GM21367 (cell line): Measurements from ENCODE around the gene OLFM1.

Source experiments
- ATAC-seq: cut with Tn5 transposase; IDR thresholded peaks from one replicate; pipeline ENCODE4 v1.9.1; 2021; ENCODE audit not compliant: unreplicated experiment

OLFM1 gene

DNA sequence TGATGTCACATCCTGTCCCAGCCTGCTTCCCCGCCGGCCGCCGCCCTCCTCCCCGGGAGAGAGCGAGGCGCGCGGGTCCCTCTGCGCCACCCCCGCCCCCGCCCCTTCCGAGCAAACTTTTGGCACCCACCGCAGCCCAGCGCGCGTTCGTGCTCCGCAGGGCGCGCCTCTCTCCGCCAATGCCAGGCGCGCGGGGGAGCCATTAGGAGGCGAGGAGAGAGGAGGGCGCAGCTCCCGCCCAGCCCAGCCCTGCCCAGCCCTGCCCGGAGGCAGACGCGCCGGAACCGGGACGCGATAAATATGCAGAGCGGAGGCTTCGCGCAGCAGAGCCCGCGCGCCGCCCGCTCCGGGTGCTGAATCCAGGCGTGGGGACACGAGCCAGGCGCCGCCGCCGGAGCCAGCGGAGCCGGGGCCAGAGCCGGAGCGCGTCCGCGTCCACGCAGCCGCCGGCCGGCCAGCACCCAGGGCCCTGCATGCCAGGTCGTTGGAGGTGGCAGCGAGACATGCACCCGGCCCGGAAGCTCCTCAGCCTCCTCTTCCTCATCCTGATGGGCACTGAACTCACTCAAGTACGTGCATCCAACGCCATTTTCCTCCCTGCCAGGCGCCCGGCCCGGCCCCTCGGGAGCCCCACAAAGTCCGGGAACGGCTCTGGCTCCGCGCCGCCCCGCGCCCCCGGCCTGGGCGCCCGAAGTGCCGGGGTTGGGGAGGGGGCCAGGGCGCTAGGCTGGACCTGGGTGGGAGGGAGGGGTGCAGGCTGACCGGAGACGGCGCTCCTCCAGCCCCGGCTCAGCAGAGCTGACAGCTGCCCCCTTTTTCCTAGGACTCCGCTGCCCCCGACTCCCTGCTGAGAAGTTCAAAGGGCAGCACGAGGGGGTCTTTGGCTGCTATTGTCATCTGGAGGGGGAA lies 12.0 kb upstream of the OLFM1 start:
- no peak for ATAC-seq

DNA sequence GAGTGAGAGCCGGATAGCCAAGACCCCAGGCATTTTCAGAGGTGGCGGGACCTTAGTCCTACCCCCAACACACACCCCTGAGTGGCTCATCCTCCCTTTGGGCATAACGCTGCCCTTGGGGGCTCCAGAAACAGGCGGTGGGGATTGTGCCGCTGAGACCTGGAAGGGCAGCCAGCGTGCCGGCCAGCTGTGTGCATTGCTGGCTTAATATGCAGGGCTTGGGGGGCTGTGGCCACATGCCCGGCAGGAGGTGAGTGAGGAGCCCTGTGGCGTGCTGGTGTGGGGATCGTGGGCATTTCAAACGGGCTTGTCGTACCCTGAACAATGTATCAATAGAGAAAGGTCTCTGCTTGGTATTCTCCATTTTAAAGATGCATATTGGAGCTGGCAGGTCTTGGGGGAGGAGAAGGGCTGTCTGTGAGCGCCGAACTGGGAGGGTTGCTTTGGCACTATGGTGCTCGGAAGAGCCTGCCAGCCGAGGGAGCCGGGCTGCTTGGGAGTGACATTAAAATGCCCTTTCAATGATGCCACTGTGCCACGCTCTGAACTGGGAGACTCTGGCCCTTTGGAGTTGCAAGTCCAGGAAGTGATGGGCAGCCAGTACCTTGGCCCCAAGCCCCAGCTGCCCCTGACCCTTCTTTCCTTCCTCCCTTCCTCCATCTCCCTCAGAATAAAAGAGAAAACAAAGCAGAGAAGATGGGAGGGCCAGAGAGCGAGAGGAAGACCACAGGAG lies 11.2 kb upstream of the OLFM1 start:
- ATAC-seq, result no peak

DNA sequence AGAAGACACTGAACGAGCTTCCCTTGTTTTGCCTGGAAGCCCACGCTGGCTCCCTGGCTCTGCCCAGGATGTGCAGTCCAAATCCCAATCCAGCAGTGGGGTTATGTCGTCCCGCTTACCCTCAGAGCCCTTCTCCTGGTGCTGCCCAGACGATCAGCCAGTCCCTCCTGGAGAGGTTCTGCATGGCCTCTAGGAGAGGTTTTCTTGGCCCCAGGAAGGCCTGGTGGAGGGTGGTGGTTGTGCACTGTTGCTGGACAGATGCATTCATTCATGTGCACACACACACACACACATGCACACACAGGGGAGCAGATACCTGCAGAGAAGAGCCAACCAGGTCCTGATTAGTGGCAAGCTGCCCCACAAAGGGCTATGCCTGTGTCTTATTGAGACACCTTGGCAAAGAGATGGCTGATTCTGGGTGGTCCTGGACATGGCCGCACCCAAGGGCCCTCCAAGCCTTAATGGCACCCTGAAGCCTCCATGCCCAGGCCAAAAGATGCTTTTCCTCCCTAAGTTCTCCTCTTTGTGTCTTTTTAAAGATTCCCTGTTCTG lies 10.5 kb upstream of the OLFM1 start:
- no peak for ATAC-seq

DNA sequence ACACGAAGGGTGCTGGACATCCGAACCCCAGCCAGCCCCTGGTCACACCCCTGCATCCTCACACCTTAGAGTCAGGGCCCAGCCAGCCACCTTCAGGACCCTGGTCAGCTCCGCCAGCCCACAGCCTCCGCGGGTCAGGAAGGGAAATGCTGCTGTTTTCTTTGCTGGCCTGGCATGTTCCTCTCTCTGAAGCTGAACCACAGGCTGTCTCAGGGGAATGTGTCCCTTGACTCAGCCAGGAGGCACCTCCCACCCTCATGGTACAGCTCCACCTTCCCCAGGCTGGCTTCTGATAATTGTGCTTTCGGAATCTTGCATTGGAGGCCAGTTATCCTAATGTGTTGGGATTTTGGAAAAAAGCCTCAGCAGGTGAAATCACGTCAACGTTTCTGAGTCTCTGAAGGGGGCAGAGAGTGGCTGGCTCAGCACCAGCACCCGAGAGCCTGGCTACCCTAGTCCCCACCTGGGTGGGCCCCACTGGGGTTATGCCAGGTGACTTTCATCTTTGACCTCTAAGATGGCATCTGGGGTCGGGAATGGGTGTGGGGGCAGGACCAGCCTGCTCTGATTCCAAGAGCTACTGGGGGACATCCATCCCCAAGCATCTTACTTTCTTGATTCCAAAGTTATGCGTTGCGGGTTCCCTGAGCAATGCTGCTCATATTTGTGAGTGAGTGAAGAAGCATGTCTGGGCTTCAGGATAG lies 9.8 kb upstream of the OLFM1 start:
- no peak for ATAC-seq

DNA sequence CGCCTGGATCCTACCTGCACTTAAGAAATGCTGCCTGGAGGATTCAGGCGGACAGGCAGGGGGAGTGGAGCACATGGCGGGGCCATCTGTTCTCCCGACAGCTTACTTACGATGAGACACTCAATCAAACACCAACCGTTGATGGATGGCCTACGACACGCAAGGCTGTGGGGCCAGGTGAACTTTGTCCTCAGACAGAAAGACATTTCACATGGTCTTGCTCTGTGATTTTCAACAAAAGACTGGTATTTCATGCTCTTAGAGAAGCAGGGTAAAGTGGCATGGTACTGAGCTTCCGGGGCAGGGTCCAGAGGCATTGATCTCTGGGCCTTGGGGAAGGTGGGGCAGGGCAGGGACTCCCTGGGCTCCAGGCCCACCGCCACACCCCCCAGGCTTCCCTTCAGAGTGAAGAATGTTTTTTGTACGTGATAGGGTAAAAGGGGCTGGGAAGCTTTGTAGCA lies 9.1 kb upstream of the OLFM1 start:
- ATAC-seq, result no peak

DNA sequence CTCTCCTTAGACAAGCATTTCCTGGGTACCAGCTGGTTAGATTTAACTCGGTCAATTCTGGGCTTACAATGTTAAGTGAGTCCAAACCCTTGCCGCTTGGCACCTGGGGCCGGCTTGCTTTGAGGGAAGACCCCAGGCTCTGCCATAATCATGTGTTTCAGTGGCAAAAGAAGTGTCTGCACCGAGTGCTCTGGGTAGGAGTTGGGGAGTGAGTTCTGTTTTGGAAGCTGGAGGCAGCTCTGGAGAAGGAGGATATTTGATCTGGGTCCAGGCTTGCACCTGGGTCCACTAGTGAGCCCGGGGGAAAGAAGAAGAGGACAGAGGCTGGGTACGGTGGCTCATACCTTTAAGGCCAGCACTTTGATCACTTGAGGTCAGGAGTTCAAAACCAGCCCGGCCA lies 8.4 kb upstream of the OLFM1 start:
- no peak for ATAC-seq

DNA sequence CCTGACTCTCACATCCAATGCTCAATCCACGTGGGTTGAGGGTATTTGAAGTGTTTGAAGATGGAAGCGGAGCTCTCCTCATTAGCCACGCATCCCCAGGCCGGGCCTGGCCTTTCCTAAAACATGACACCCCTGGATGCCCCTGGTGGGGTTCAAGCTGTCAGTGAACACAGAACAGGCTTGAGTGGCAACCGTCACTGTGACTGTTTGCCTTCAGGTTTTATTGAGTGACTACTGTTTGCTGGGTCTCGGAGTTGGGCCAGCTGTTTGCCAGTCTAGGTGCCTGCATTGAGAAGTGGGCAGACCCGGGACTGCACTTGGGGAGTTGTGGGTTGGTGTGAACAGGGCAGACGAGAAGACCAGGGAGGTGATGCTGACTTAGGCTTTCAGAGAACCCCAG lies 7.8 kb upstream of the OLFM1 start:
- no peak for ATAC-seq

DNA sequence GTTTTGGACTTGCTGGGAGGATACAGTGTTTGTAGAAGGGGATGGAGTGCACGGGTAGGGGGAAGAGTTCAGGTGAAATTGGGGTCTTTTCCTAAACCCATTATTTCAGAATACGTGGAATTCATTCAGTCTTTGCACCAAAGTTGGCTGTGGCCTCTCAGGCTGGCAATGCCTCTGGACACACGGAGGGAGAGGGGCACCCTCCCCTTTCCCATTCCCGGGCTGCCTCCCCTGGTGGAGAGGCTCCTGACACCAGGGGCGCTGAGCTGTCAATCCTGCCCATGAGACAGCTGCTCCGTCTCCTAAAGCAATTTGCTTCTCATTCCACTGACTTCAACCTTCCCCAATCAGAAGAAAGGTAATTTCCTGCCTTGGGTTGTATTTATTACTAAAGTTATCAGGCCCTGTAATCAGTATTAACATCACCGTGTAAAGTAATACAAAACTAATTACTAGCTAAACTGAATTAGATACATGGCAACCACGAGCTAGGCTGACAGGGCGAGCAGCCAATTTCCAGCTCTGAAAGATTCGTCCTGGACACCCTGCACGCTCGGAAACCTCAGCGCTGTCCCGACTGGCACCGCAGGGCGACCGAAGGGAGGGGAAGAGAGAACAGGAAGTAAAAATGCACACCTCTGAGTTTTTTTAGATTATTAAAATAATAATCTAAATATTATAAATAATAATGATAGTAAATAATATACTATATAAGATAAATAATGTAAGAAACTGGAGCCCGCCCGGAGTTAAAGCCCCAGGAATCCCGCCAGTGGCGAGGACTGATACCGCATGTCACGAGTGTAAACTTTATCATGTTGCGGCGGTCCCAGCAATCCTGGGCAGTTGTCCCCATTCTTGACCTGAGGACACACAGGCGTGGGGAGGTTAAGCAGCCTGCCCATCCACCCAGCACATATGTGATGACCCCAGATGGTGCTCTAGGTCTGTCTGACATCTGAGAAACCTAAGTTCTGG lies 6.9 kb upstream of the OLFM1 start:
- ATAC-seq, result no peak

DNA sequence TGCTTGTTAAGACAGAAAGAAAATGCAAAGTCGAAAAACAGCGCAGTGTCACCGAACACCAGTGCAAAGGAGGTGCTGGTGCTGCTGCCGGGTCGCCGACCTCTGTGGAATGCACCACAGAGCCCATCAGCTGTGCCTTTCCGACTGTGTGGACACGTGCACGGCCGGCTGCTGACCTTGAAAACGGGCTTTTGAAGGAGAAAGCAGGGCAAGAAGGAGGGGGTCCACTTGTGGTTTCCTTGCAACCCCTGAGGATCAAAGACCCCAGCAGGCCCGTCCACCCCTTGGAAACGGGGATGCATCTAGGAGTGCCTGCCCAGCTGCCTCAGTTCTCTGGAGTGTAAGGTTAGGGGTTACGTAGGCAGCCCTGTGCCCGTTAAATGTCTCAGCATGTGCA lies 6.2 kb upstream of the OLFM1 start:
- no peak for ATAC-seq

DNA sequence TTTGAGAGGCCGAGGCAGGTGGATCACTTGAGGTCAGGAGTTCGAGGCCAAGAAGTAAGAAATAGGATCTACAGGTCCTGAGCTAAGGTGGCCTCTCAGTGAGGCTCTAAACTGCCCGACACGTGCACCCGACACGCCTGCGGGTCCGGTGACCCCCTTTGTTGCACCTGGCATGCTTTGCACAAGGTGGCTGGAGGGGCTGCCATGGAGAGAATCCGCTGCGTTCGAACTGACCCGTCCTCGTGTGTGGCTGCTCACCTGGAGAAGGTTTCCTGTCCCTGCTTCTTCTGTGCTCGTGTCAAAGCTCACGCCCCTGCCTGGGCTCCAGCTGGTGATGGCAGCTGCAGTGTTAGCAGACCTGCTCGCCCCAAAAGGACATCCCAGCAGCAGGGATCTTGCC lies 5.7 kb upstream of the OLFM1 start:
- ATAC-seq, result no peak

DNA sequence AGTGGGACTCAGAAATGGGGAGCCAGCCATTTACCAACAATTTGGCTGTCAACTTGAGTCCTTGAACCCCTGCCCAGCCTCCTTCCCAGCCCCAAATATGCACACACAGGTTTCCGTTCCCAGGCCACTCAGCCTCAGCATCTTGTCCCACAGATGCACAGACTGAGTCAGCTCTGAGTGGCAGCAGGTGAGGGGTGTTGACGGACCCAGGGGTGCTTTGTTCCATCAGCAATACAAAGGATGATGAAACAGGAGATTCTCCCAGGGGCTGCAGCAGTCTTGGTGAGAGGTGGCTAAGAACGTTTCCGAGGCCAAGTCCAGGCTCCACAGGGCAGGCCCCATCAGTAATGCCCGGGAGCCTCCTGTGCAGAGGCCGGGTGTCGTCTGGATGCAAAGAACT lies 4.9 kb upstream of the OLFM1 start:
- ATAC-seq, result no peak

DNA sequence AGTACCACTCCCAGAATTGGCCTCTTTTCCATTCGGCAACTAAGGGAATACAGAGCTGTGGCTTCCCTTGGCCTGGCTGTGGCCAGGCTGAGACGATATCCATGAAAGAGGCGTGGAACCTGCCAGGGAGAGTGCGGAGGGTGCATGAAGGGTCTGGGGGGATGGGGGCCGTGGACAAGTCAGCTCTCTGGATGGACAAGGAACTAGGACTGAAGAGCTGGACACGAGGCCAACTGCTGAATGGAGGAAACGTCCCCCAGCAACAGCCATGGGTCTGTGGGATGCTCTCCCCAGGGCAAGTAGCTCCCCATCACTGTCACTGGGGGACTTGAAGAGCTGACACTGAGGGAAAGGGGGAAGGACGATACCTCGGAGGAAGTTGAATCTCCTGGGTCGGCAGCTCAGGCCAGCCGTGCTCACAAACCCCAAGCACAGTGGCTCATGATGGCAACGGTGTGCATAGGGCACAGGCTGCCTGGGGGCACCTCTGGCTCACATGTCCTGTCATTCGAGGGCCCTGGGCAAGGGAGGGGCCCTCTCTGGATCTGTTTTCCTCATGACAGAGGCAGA lies 4.1 kb upstream of the OLFM1 start:
- no peak for ATAC-seq

DNA sequence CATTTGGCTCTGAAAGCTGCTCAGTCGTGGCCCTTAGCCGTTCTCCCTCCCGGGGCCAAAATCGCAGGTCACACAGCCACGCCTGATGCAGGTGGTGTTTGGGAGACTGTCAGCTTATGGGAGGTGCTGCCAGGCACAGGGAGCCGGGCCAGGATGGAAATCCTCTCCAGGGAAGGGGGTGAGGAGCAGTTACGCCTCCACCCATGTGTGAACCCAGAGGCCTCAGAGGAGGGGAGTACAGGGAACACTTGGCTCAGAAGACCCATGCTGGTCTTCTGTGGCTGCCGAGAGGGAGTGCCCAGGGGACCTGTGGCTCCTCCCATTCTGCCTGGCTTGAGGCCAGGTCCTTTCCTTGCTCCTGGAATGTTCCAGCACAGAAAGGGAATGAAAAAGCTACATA lies 3.6 kb upstream of the OLFM1 start:
- no peak for ATAC-seq

DNA sequence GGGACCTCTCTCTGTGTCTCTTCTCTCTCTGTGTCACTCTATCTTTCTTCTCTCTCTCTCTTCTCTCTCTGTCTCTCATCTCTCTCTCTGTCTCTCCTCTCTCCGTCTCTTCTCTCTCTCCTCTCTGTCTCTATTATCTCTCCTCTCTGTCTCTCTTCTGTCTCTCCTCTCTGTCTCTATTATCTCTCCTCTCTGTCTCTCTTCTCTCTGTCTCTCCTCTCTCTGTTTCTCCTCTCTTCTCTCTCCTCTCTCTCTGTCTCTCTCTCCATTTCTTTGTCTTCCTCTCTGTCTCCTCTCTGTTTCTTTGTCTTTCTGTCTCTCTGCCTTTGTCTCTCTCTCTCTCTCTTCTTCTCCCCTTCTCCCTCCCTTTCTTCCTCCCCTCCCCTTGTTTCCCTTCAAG lies 3.2 kb upstream of the OLFM1 start:
- no peak for ATAC-seq

DNA sequence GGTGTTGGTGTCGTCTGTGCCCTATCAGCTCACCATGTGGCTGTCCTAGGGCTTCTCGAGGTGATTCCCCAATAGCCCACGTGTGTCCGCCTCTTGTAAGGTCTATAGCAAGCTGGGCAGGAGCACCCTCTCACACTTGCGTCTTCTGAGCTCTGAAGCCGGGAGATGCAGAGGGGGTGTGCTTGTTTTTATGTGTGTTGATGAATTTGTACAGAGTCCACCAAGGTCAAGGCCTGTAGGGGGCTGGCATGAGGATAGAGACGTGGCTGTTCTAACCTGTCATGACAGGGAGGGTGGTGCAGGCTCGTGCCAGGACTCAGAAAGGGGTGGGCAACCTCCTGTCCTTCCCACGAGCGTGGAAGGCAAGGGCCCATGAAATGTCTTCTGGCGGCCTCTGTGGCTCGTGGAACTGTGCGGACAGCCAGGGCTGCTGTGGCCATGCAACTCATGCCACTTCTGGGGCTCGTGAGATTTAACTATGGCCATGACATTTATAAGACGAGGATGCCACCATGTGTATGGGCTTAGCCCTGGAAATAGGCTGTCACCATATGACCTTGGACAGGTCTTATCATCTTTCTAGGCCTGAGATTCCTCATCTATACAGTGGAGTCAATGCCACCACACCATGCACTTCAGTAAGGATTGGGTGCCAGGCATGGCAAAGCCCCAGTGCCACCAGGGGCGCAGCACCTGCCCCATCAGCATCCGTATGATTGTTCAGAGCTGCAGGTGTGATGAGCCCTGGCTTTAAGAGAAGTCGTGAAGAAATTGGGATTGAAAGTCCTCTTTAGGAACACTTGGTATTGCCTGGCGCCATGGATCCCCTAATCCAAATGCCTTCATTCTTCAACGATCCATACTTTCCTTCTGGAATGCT lies 2.3 kb upstream of the OLFM1 start:
- ATAC-seq, result no peak

DNA sequence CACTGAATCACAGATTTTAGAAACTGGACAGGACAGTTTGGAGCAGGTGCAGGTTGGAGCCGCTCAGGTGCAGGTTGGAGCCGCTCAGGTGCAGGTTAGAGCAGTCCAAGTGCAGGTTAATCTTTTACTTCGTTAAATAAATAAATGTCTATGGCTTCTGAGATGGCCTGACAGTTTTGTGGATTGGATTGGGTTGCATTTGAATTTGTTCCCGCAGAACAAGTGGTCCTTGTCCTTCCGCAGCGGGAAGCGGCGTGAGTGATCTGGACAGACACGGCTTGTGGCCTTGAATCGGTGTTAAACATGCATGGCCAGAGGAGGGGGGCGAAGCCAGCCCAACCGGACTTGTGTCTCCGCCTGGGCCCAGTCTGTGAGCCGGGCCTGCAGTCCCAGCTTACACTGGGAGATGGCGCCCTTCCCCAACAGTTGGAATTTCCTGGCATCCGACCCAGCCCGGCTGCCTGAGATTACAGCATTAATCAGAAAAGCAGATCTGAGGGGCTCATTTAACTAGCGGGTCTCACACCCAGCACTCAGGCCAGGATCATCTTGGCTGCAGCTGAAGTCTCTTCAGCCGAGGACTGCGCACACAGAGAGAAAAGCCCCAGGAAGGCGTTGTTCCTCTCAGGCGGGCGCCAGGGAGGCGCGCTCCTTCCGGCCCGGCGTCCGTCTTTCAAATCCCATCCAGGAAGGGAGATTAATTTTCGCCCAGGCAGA lies 1.5 kb upstream of the OLFM1 start:
- no peak for ATAC-seq

DNA sequence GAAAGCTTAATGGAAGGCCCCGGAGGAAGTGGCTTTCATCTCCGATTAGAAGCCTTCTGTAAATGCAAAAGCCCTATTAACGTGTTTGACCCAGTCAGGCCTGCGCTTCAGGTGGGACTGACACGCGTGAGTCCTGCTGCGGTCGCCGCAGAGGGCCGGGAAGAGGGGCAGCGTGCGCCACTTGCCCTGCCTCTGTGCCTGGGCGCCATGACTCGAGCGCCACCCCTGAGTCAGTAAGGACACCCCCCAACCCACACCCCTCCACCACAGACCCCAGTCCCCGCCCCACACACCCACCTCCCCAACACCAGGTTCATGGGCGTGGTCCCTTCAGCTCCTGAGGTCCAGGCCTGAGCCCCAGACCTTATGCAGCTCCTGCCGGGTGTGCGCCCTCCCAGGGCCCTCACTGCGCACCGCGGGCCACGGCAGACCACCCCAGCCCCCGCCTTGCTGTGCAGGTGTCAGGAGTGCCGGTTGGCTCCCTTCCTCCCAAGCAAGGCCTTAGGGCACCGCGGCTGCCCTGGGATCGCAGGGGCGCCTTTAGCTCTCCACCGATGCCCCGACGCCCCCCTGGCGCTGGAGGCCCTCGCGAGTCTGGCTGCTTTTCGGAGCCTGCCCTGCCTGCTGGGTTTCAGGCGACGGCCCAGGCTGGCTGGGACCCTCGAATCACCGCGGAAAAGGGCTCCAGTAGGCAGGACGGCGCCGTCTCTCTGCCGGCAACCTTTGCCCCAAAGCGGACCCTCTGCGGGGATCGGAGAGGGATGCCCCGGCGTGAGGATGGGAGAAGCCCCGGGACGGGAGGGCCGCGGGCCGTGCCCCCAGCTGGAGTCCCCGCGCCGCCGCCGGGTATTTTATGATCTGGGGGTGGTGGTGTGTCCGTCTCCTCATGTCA lies 625 bp upstream of the OLFM1 start:
- ATAC-seq, result no peak
